Measurements from ENCODE around the gene RABGAP1. TPM values are rescaled to one million over a fixed set of nuclear protein-coding genes. Genes with fewer than 3 reads are reported as not detected.

Gene RABGAP1
- total and polyA plus RNA-seq, 8 donors, result 52.6 to 85.9 (median 76.2) TPM

GRCh38 chr9:123065196-123065595 is 124.4 kb downstream of the RABGAP1 start:
- no peaks in the 10 kb centered on the region for H3K9me3 ChIP-seq
- peaks cover 0 to 47% of the 10 kb centered on the region in 2 donors for H3K36me3 ChIP-seq
- DNase-seq (no peak), ATAC-seq (no peak)
- no peak overlapping the region for H3K27ac ChIP-seq
- no peak for TF ChIP-seq CTCF (IDR thresholded peaks at IDR 0.05)
- no peaks in the 10 kb centered on the region for H3K4me1 ChIP-seq
- H3K4me3 ChIP-seq, result no peak overlapping the region
- H3K27me3 ChIP-seq, result no peaks in the 10 kb centered on the region
- intact Hi-C loops (cut with DNase I), result no loop called here

GRCh38 chr9:123067136-123067535 is 126.3 kb downstream of the RABGAP1 start:
- Histone ChIP-seq H3K9me3 (no peaks in the 10 kb centered on the region), H3K4me3 (no peak overlapping the region), H3K36me3 (peaks cover 0 to 61% of the 10 kb centered on the region in 2 donors), H3K4me1 (no peaks in the 10 kb centered on the region), H3K27me3 (no peaks in the 10 kb centered on the region), H3K27ac (no peak overlapping the region)
- TF ChIP-seq CTCF (IDR thresholded peaks at IDR 0.05), result no peak
- ATAC-seq (no peak), DNase-seq (no peak)
- intact Hi-C loops (cut with DNase I), result no loop called here

GRCh38 chr9:123069010-123069481 is 128.2 kb downstream of the RABGAP1 start:
- Histone ChIP-seq H3K4me1 (no peaks in the 10 kb centered on the region), H3K36me3 (peaks cover 0 to 67% of the 10 kb centered on the region in 2 donors), H3K9me3 (no peaks in the 10 kb centered on the region), H3K4me3 (no peak overlapping the region), H3K27ac (no peak overlapping the region), H3K27me3 (no peaks in the 10 kb centered on the region)
- DNase-seq, result no peak
- intact Hi-C loops (cut with DNase I), result no loop called here
- ATAC-seq, result peak; percentile 49
- TF ChIP-seq CTCF (IDR thresholded peaks at IDR 0.05), result no peak

GRCh38 chr9:123070198-123070597 is 129.4 kb downstream of the RABGAP1 start:
- no peak for ATAC-seq
- H3K36me3 ChIP-seq, result peaks cover 0 to 63% of the 10 kb centered on the region in 2 donors

GRCh38 chr9:123072407-123072995 is 131.7 kb downstream of the RABGAP1 start:
- H3K9me3 ChIP-seq, result no peaks in the 10 kb centered on the region
- intact Hi-C loops (cut with DNase I), result no loop called here
- no peaks in the 10 kb centered on the region for H3K27me3 ChIP-seq
- no peak for DNase-seq
- no peak overlapping the region for H3K27ac ChIP-seq
- peaks cover 0 to 56% of the 10 kb centered on the region in 2 donors for H3K36me3 ChIP-seq
- H3K4me1 ChIP-seq, result peaks cover 0 to 6% of the 10 kb centered on the region in 2 donors
- no peak for ATAC-seq
- no peak for TF ChIP-seq CTCF (IDR thresholded peaks at IDR 0.05)
- no peak overlapping the region for H3K4me3 ChIP-seq

More at GRCh38 chr9:123070198-123070597, 129.4 kb downstream of the RABGAP1 start:
- intact Hi-C loops (cut with DNase I), result no loop called here
- DNase-seq, result no peak
- H3K4me3 ChIP-seq, result no peak overlapping the region
- H3K9me3 ChIP-seq, result no peaks in the 10 kb centered on the region
- H3K4me1 ChIP-seq, result peaks cover 0 to 6% of the 10 kb centered on the region in 2 donors
- no peak for TF ChIP-seq CTCF (IDR thresholded peaks at IDR 0.05)
- H3K27ac ChIP-seq, result no peak overlapping the region
- H3K27me3 ChIP-seq, result no peaks in the 10 kb centered on the region
